Activated T-helper 9 cell treated with anti-CD3 and anti-CD28 coated beads, Interleukin-2, amount 50 U/mL, for 16 hours (primary cell): Measurements from ENCODE around the gene IL21R.
"Not testable (repeated sequence)": the region's sequence is repeated elsewhere in the genome, so short reads cannot be mapped to it uniquely, and the experiment has no call there.

Experiments
- DNase-seq: peaks from one replicate; pipeline ENCODE4 v3.0.0-alpha.2; 2020; ENCODE audit warnings: low read depth

The IL21R gene

DNA sequence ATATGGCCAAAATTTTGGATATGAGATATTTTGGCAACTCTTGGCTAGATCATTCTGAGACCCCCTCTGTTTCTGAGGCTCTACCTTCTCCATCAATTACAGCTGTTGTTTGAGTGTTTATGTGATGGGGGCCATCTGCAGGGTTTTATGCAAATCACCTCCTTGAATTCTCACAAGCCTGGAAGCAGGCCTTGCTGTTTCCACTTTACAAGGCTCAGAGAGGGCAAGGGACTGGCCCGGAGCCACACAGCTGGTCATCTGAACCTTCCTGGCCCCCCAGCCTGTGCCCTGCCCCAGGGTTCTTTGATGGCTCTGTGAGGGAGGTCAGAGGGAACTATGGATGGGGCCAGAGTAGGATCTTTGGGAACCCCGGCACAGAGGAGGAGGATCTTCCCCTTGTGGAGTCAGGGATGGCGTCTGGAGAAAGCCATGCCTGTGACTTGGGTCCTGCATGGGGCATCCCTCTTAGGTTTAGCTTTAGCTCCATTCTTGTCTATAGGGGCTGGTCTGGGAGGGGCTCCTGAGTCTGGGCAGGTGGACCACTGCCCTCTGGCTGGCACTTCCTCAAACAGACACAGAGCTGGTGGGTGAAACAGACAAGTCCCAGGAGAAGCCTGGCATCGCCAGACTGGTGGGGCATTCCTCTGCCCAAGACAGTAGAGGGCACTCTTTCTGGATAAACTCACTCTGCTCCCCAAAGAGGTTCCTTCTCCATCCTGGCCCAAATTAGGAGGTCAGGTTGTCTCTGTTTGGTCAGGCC lies 26.2 kb downstream of the IL21R start:
- DNase-seq: no peak

DNA sequence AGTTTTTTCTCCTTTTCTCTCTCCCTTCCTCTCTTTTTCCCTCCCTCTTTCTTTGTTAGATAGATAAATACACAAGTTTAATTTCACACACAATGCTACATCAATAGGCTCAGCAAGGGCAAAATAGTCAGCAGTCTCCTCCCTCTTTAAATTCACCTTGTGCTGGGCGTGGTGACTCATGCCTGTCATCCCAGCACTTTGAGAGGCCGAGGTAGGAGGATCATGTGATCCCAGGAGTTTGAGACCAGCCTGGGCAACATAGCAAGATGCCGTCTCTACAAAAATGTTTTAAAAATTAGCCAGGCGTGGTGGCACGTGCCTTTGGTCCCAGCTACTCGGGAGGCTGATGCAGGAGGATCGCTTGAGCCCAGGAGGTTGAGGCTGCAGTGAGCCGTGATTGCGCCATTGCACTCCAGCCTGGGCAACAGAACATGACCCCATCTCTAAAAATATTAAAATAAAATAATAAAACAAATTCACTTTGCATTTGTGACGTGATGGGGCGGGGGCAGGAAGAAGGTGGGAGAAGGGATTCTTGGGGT lies 27.4 kb downstream of the IL21R start:
- DNase-seq: no peak

DNA sequence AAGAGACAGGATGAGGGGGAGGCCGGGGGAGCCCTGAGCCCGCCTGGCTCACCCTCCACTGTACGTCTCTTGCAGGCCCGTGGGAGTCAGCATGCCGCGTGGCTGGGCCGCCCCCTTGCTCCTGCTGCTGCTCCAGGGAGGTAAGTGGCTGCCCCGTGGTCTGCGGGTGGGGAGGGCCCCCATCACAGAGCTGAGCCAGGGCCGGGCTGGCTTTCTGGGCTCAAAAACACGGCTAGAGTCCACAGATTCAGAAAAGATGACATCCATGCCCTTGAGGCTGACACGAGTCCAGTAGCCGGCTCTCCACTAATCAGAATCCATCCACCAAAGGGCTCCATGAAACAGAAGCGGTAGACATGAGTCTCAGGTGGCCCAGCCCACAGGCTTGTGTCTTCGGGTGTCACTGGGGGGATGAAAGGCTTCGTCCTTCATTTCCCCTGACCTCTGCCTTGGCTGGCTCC lies 28.0 kb downstream of the IL21R start:
- DNase-seq: no peak

DNA sequence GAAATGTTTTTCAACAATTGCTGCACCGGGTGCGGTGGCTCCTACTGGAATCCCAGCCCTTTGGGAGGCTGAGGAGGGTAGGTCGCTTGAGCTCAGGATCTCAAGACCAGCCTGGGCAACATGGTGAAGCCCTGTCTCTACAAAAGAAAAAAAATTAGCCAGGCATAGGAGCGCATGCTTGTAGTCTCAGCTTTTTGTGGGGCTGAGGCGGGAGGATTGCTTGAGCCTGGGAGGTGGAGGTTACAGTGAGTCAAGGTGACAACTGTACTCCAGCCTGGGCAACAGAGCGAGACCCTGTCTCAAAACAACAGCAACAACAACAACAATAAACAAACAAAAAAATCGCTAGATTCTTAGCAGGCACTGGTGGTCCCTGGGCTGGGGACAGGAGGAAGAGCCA lies 28.5 kb downstream of the IL21R start:
- no peak for DNase-seq

DNA sequence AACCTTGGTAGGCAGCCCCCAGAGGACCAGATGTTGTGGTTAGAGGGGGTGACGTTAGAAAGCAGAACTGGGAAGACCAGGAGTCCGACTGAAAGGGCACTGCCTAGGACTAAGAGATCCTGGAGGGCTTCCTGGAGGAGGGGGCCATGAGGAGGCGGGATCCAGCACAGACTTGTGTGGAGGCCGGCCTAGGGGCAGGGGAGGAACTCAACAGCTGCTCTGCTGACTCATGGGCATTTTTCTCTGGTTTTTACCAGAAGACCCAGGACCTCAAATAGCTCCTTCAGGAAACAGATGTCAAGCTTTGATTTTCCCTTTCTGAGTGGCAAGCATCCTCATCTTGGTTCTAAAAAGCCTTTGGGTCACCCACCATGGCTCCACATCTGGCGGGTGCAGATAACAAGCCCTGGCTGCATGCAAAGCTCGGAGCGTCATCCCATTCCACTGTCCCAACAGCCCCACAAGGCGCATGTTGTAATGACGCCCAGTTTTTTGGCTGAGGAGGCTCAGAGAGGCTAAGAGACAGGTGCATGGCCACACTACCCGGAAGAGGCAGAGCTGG lies 29.0 kb downstream of the IL21R start:
- DNase-seq: no peak

DNA sequence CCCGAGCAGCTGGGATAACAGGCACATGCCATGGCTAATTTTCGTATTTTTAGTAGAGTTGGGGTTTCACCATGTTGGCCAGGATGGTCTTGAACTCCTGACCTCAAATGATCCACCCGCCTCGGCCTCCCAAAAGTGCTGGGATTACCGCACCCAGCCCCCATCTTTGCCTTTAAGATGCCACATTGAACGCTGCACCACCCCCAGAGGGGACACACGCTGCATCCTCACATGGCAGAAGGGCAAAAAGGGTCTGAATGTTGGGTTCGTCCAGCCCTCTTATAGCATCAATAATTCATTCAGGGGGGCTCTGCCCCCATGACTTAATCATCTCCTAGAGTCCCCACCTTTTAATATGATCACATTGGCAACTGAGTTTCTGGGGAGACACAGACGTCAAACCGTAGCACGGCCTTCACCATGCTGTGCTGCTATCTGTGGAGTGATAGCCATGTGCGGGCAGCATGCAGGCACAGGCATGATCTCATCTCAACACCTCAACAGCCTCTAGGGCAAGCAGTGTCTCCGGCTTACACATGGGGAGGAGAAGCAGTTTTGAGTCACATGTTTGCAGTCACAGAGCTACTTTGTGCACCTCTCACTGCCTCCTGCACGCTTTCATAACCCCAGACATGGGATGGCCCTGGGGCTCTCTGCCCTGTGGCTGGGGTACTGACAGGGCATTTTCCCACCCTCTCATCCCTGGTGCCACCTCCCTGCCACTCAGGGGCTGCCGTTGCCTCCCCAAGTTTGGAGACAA lies 30.0 kb downstream of the IL21R start:
- DNase-seq: no peak

DNA sequence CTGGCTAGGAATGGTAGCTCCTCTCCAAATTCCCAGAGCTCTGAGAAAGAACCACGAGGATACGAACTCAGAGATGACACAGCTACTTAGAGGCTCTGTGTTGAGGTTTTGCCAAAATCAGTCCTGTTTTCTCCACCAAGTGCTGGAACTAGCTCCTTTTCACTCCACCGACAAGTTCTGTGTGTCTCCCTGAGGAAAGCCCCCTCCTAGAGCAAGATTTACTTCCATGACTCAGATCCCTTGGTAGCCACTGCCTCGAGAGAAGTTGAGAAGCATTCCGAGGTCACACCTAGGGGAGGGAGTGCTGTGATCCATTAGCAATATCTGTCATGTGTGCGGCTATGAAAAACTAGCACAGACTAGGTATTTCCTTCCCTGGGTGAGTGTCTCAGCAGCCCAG lies 30.6 kb downstream of the IL21R start:
- no peak for DNase-seq

DNA sequence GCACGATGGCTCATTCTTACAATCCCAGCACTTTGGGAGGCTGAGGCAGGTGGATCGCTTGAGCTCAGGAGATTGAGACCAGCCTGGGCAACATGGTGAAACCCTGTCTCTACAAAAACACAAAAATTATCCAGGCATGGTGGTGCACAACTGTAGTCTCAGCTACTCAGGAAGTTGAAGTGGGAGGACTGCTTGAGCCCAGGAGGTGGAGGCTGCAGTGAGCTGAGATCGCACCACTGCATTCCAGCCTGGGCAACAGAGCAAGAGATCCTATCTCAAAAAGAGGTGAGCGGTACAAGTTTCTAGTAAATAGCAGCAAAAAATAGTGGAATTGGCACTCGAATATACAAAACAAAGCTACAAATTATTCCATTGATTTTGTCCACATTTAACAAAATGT lies 31.2 kb downstream of the IL21R start:
- DNase-seq: not testable (repeated sequence)

DNA sequence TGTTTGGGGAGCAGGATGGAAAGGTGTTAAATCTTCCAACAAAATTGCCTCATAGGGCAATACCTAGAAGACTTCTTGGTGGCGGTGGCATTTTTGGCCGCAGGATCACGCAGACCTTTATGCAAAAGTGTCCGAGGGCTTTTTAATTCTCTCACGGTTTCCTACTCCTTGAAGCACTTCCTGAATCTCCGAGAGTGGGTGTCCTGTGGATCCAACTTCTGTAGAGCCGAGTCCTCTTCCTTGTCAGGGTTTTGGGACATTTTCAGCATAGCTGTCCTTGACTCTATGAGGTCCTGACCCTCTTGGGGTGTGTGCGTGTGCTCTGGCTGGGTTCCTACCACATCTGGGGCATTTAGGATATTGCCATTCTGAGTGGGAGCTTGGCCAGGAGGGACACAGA lies 31.7 kb downstream of the IL21R start:
- no peak for DNase-seq

DNA sequence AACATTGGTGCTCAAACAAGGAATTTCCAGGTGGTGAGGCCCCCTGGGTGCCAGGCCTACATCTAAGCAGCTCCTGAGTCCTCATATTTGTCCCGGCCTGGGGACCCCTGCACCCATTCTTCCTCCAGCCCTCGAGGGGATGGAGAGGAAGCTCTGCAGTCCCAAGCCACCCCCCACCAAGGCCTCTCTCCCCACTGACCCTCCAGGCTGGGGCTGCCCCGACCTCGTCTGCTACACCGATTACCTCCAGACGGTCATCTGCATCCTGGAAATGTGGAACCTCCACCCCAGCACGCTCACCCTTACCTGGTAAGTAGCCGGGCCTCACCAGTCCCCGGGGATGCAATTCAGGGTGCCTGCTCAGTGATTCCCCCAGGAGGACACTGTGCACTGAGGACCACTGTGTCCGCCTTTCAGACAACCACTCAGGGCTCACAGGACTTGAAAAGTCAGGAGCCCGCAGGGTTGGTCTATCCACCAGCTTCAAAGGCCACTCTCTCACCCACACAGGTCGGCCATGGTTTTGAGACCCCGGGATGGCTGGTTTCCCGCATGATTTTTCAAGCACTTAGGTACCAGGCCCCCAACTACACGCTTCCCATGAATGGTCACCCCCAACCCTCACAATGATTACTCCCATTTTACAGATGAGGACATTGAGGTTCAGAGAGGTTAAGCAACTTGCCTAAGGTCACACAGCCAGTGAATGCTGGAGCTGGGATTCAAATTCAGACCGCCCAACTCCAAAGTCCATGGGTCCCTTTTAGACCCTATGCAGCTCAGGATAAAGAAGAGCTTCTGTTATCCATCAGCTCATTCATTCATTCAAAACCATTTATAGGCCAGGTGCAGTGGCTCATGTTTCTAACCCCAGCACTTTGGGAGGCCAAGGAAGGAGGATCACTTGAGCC lies 32.4 kb downstream of the IL21R start:
- DNase-seq: no peak

DNA sequence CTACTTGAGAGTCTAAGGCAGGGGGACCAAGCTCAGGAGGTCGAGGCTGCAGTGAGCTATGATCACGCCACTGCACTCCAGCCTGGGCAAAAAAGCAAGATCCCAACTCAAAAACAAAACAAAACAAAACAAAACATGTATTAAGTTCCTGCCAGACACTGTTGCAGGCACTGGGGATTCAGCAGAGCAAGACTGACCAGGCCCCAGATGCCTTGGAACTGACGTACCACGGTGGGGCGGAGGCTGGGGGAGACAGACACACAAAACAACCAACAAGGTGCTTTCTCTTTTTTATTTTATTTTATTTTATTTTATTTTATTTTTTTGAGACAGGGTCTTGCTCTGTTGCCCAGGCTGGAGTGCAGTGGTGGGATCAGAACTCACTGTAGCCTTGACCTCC lies 33.2 kb downstream of the IL21R start:
- DNase-seq: not testable (repeated sequence)

DNA sequence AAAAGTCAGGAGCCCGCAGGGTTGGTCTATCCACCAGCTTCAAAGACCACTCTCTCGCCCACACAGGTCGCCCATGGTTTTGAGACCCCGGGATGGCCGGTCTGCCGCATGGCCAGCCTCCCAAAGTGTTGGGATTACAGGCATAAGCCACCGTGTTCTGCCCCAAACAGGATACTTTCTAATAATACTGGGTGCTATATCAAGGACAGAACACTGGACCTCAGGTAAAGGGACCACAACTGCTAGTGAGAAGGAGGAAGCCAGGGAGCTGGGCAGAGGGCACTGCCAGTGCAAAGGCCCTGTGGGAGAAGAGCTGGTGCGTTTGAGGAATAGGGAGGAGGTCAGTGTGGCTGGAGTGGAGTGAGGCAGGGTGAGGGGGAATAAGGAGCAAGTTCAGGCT lies 34.1 kb downstream of the IL21R start:
- DNase-seq: no peak

DNA sequence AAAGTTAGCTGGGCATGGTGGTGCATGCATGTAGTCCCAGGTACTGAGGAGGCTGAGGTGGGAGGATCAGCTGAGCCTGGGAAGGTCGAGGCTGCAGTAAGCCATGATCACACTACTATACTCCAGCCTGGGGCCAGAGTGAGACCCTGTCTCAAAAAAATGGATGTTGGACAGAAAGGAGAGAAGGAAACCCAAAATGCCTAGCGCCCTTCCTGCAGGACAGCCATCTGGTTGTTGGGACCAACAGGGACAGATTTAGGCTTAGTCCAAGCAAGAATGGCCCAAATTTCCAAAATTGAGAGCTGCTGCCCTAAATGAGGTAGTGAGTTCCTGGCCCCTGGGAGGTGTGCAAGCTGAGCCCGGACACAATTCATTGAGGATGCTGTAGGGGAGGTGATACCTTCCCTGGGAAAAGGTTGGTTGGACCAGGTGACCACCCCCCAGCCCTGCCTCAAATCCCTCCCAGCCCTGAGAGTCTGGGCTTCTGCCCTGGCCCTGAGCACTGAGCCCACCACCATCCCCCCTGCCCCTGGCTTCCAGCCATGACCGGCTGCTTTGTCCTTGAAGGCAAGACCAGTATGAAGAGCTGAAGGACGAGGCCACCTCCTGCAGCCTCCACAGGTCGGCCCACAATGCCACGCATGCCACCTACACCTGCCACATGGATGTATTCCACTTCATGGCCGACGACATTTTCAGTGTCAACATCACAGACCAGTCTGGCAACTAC lies 35.1 kb downstream of the IL21R start:
- DNase-seq: no peak

DNA sequence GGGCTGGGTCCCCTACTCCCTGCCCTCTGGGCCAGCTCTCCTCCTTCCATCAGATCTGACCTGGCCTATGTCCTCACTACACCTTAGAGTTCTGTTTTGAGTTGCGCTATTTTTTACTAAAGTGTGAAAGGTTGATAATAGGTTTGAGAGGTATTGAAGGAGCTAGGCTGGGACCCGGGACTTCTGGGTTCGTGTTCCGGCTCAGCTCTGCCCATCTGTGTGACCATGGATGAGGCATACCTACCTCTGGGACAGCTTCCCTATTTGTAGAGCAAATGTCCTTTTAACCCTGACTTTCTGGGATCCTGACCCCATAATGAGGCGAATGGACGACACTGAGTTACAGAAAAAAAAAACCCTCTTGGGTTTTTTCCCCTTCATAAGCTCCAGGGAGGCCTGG lies 36.0 kb downstream of the IL21R start:
- no peak for DNase-seq

DNA sequence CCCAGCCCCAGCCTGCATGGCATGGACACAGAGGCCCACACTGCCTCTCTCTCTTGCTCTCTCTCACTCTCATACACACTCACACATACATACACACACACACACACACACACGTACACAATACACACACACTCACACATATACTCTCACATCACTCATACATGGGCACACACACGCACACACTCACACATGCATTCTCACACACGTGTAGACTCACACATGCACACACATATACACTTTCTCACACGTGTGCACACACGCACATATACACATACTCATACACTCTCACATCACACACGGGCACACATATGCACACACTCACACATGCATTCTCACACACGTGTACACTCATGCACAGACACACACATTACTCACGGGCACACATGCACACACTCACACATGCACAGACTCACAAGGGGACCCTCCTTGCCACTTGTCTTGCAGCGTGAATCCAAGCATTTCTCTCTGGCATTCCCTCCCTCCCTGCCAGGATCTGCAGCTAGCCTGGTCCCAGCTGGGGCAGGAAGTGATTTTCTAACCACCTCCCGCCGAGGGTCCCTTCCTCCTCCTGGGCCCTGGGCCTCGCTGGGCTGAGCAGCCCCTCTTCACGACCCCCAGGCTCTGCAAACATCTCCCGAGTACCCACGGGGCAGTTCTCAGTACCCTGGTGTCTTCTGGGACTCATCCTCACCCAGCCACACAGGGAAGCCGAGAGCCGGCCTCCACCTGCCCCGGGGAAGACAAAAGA lies 37.5 kb downstream of the IL21R start:
- no peak for DNase-seq

DNA sequence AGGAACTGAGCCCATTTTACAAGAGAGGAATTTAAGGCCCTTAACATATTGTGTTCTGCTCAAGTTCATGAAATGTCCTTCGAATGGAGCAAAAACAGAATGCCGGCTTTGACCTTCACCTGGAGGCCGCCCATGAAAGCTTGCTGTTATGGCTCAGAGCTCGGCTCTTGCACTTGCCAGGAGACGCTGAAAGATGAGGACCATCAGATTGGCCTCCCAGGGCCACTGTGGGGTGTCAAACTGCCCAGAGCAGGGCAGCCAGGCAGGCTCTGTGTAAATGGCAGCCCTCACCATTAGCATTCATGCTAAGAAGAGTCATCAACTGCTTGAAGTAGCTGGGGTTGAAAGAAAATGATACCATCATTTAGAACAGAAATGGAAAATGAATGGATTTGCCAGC lies 39.3 kb downstream of the IL21R start:
- no peak for DNase-seq

DNA sequence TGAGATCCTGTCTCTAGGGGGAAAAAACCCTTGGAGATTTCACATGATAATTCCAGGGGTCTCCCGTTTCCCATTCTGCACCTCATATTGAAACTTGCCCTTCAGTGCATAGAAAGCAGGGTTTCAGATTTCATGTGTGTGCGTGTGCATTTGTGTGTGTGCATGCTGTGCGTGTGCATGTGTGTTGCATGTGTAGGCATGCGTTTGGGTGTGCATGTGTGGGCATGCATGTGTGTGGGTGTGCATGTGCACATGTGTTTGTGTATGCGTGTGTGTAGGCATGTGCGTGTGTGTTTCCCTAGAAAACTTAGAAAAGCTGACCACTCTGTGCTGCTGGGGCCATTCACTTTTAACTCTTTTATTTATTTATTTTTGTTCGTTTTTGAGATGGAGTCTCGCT lies 40.0 kb downstream of the IL21R start:
- no peak for DNase-seq

DNA sequence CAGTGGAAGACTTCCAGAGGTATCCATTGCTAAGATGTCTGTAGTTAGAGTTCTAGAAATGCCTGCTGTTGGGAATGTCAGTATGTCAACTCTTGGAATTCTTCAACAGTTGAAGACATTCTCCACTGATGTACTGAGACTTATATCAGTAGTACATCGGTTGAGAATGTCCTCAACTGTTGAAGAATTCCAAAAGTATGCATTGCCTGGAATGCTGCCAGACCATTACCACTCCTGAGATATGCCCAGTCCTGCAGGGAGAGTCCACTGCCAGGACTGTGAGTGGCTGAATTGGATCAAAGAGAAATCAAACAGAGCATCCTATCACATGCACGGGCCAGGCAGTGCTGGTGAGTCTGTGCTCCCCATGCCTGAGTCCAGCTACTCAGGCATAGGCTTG lies 42.0 kb downstream of the IL21R start:
- no peak for DNase-seq

DNA sequence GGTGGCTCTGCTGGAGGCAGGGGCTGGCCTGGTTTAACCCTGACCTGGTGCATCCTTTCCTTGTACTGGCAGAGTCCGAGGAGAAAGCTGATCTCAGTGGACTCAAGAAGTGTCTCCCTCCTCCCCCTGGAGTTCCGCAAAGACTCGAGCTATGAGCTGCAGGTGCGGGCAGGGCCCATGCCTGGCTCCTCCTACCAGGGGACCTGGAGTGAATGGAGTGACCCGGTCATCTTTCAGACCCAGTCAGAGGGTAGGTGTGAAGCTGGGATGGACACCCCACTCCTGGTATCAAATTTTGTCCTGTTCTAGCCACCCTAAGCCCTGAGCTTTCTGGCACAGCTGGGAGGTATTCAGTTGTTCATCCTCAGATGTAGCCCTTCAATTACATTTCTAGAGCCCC lies 42.5 kb downstream of the IL21R start:
- DNase-seq: no peak

DNA sequence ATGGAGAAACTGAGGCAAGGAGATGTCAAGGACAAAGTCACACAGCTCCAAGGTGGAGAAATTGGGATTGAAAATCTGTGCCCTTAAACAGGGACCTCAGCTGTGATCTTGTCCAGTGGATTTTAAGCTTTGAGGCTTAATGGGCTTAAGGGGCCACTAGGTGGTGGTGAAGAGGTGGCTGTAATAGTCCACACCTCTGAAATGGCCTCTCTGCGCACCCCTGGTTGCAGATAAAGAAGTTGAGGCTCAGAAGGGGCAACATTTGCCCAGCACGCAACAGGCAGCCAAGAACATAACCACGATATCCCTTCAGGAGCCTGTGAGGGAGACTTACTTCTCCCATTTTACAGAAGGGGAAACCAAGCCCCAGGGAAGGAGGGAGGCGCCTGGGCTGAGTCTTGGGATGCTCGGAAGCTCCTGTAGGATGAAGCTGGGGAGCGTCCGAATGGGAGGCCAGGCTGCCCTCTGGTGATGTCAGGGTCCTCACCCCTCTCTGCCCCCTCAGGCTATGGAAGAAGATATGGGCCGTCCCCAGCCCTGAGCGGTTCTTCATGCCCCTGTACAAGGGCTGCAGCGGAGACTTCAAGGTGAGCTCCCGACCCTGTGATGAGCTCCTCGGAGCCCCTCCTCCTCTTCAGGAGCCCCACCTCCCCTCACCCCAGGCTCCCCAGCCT lies 43.7 kb downstream of the IL21R start:
- no peak for DNase-seq
